HG02943 (cell line): ENCODE measurements around the gene EDEM3.
"Not testable (repeated sequence)": the region's sequence is repeated elsewhere in the genome, so short reads cannot be mapped to it uniquely, and the experiment has no call there.

ENCODE experiments used
- ATAC-seq: cut with Tn5 transposase; IDR thresholded peaks from one replicate; pipeline ENCODE4 v1.9.1; 2021; ENCODE audit warnings: mild to moderate bottlenecking, low read depth, moderate library complexity; ENCODE audit not compliant: unreplicated experiment

The EDEM3 gene

GRCh38 chr1:184680611-184681225 lies 73.9 kb downstream of the EDEM3 start:
- not testable (repeated sequence) for ATAC-seq

- not testable (repeated sequence) for ATAC-seq
These were observed 75.2 kb downstream of the EDEM3 start for GRCh38 chr1:184679472-184679871.

GRCh38 chr1:184677344-184677743 lies 77.3 kb downstream of the EDEM3 start:
- ATAC-seq, result no peak

GRCh38 chr1:184673305-184673704 lies 81.4 kb downstream of the EDEM3 start:
- ATAC-seq, result no peak

- no peak for ATAC-seq
These were observed 82.5 kb downstream of the EDEM3 start for GRCh38 chr1:184672013-184672726.

- ATAC-seq, result no peak
These were observed 85.3 kb downstream of the EDEM3 start for GRCh38 chr1:184669391-184669790.

- no peak for ATAC-seq
These were observed 89.3 kb downstream of the EDEM3 start for GRCh38 chr1:184665360-184665759.

GRCh38 chr1:184664661-184665060 lies 90.0 kb downstream of the EDEM3 start:
- ATAC-seq, result no peak

GRCh38 chr1:184664042-184664660 lies 90.5 kb downstream of the EDEM3 start:
- no peak for ATAC-seq

GRCh38 chr1:184661801-184662200 lies 92.9 kb downstream of the EDEM3 start:
- ATAC-seq, result no peak

- no peak for ATAC-seq
These were observed 94.0 kb downstream of the EDEM3 start for GRCh38 chr1:184660462-184661191.

- no peak for ATAC-seq
These were observed 96.6 kb downstream of the EDEM3 start for GRCh38 chr1:184658055-184658454.

GRCh38 chr1:184656221-184656620 lies 98.4 kb downstream of the EDEM3 start:
- ATAC-seq, result no peak

- no peak for ATAC-seq
These were observed 99.5 kb downstream of the EDEM3 start for GRCh38 chr1:184655185-184655584.

GRCh38 chr1:184650177-184650866 lies 104.3 kb downstream of the EDEM3 start:
- no peak for ATAC-seq

GRCh38 chr1:184649451-184649888 lies 105.2 kb downstream of the EDEM3 start:
- ATAC-seq, result no peak

GRCh38 chr1:184648856-184649201 lies 105.8 kb downstream of the EDEM3 start:
- no peak for ATAC-seq

GRCh38 chr1:184648160-184648855 lies 106.3 kb downstream of the EDEM3 start:
- no peak for ATAC-seq

- no peak for ATAC-seq
These were observed 107.2 kb downstream of the EDEM3 start for GRCh38 chr1:184647471-184647870.

- ATAC-seq, result no peak
These were observed 107.8 kb downstream of the EDEM3 start for GRCh38 chr1:184646824-184647223.
